Loucy (cell line): ENCODE results near the gene BAX.

ENCODE experiments used
- H2AFZ ChIP-seq: fragments of 200-600 bp; sonication (generic); 2 replicates; pipeline ENCODE4 v1.6.0; 2016; ENCODE audit warnings: antibody characterized with exemption, mild to moderate bottlenecking, low read length, moderate library complexity
- H3F3A ChIP-seq: fragments of 200-600 bp; 2 replicates; pipeline ENCODE4 v1.6.0; 2016; ENCODE audit warnings: antibody characterized with exemption, low read depth, mild to moderate bottlenecking
- H3K27me3 ChIP-seq: fragments of 200-600 bp; sonication (generic); 2 replicates; pipeline ENCODE4 v1.6.1; 2014; ENCODE audit warnings: low read length, mild to moderate bottlenecking; ENCODE audit not compliant: insufficient read depth, poor library complexity, severe bottlenecking
- H3K36me3 ChIP-seq: fragments of 200-600 bp; sonication (generic); 2 replicates; pipeline ENCODE4 v1.6.1; 2016; ENCODE audit warnings: low read length; ENCODE audit not compliant: insufficient read depth
- H3K4me1 ChIP-seq: fragments of 200-600 bp; sonication (generic); 2 replicates; pipeline ENCODE4 v1.5.1; 2014; ENCODE audit warnings: low read length, mild to moderate bottlenecking; ENCODE audit not compliant: insufficient read depth, poor library complexity, severe bottlenecking
- H3K4me2 ChIP-seq: fragments of 200-600 bp; sonication (generic); 2 replicates; pipeline ENCODE4 v1.6.0; 2014; ENCODE audit warnings: antibody characterized with exemption, low read length, low read depth, mild to moderate bottlenecking; ENCODE audit not compliant: poor library complexity, severe bottlenecking
- H3K4me3 ChIP-seq: fragments of 200-600 bp; sonication (generic); 2 replicates; pipeline ENCODE4 v1.5.1; 2014; ENCODE audit warnings: low read length, mild to moderate bottlenecking, mixed read lengths; ENCODE audit not compliant: poor library complexity, severe bottlenecking
- H3K79me2 ChIP-seq: fragments of 200-600 bp; sonication (generic); 2 replicates; pipeline ENCODE4 v1.6.1; 2014; ENCODE audit warnings: low read length; ENCODE audit not compliant: insufficient read depth
- H3K9ac ChIP-seq: fragments of 200-600 bp; sonication (generic); 2 replicates; pipeline ENCODE4 v1.6.0; 2014; ENCODE audit warnings: mild to moderate bottlenecking, low read depth, low read length, moderate library complexity; ENCODE audit not compliant: poor library complexity, severe bottlenecking
- H3K9me2 ChIP-seq: fragments of 200-600 bp; sonication (generic); replicated peaks from 2 replicates; pipeline ENCODE4 v1.6.1; 2016; ENCODE audit warnings: low read depth, low read length, mixed read lengths
- H3K9me3 ChIP-seq: fragments of 200-600 bp; sonication (generic); 2 replicates; pipeline ENCODE4 v1.6.1; 2014; ENCODE audit warnings: mild to moderate bottlenecking, antibody characterized with exemption, low read length, low read depth; ENCODE audit not compliant: insufficient read depth
- H4K20me1 ChIP-seq: fragments of 200-600 bp; sonication (generic); 2 replicates; pipeline ENCODE4 v1.6.0; 2014; ENCODE audit warnings: antibody characterized with exemption, low read length, mild to moderate bottlenecking; ENCODE audit not compliant: insufficient read depth, poor library complexity, severe bottlenecking
- CTCF ChIP-seq: fragments of 200-600 bp; sonication (generic); conservative IDR thresholded peaks from 2 replicates; pipeline ENCODE4 v1.5.1; 2014; ENCODE audit warnings: mild to moderate bottlenecking, antibody characterized with exemption, low read length
- EZH2phosphoT487 ChIP-seq: fragments of 200-600 bp; IDR thresholded peaks from 2 replicates; pipeline ENCODE4 v1.6.1; 2018; ENCODE audit warnings: antibody characterized with exemption, mild to moderate bottlenecking, moderate library complexity, borderline replicate concordance

The BAX gene

GRCh38 chr19:48964205-48965039, 9.7 kb downstream of the BAX start:
- Histone ChIP-seq H3K4me1 (peaks cover 32% of the 10 kb centered on the region), H2AFZ (no peak overlapping the region), H3K79me2 (peaks cover 31% of the 10 kb centered on the region), H3F3A (no peaks in the 10 kb centered on the region), H4K20me1 (peaks cover 13% of the 10 kb centered on the region), H3K36me3 (no peaks in the 10 kb centered on the region; the same call in 1 of the 2 replicates), H3K9ac (peak overlapping the region; percentile 84), H3K9me2 (no peaks in the 10 kb centered on the region), H3K4me2 (peak overlapping the region; percentile 97), H3K9me3 (no peaks in the 10 kb centered on the region), H3K27me3 (no peaks in the 10 kb centered on the region), H3K4me3 (peak overlapping the region; percentile 75)
- TF ChIP-seq CTCF: no peak
- no peak for TF ChIP-seq EZH2phosphoT487

DNA sequence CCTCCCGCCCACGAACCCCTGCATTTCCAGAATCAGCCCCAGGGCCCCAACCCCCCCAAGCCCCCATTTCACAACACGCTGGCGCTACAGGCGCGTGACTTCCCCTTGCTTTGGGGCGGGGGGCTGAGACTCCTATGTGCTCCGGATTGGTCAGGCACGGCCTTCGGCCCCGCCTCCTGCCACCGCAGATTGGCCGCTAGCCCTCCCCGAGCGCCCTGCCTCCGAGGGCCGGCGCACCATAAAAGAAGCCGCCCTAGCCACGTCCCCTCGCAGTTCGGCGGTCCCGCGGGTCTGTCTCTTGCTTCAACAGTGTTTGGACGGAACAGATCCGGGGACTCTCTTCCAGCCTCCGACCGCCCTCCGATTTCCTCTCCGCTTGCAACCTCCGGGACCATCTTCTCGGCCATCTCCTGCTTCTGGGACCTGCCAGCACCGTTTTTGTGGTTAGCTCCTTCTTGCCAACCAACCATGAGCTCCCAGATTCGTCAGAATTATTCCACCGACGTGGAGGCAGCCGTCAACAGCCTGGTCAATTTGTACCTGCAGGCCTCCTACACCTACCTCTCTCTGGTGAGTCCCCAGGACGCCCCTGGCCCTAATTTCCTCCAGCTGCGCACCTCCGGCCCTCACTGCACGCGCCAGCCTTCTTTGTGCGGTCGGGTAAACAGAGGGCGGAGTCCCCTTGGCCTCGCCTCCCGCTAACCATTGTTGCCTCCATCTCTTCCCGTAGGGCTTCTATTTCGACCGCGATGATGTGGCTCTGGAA, 10.5 kb downstream of the BAX start, which contains the start of gene FTL:
TSS of gene FTL (plus strand) at position 270 of the 766 bp plus-strand sequence. CDS start at position 469, 199 bp downstream.
- H3K4me3 ChIP-seq: peak within 1 kb of the TSS; percentile 78
- no peaks in the 10 kb centered on the region for H3K9me2 ChIP-seq
- peaks cover 32% of the 10 kb centered on the region for H3K4me1 ChIP-seq
- H2AFZ ChIP-seq: peak within 1 kb of the TSS; percentile 7; the same call in 1 of the 2 replicates
- TF ChIP-seq EZH2phosphoT487: no peak
- no peak for TF ChIP-seq CTCF
- peaks cover 31% of the 10 kb centered on the region for H3K79me2 ChIP-seq
- no peaks in the 10 kb centered on the region for H3K9me3 ChIP-seq
- peaks cover 13% of the 10 kb centered on the region for H4K20me1 ChIP-seq
- H3K36me3 ChIP-seq: peaks cover 6% of the 10 kb centered on the region; the same call in 1 of the 2 replicates
- H3K4me2 ChIP-seq: peak within 1 kb of the TSS; percentile 97
- peak within 1 kb of the TSS; percentile 88 for H3K9ac ChIP-seq
- H3F3A ChIP-seq: no peaks in the 10 kb centered on the region
- H3K27me3 ChIP-seq: no peaks in the 10 kb centered on the region

GRCh38 chr19:48965806-48966540, 11.3 kb downstream of the BAX start:
- H3K9me3 ChIP-seq: no peaks in the 10 kb centered on the region
- no peaks in the 10 kb centered on the region for H3F3A ChIP-seq
- H3K9me2 ChIP-seq: no peaks in the 10 kb centered on the region
- peaks cover 31% of the 10 kb centered on the region for H3K79me2 ChIP-seq
- TF ChIP-seq CTCF: no peak
- no peak for TF ChIP-seq EZH2phosphoT487
- peaks cover 32% of the 10 kb centered on the region for H3K4me1 ChIP-seq
- peak overlapping the region; percentile 78 for H3K4me3 ChIP-seq
- H3K27me3 ChIP-seq: no peaks in the 10 kb centered on the region
- peaks cover 6% of the 10 kb centered on the region; the same call in 1 of the 2 replicates for H3K36me3 ChIP-seq
- peak overlapping the region; percentile 88 for H3K9ac ChIP-seq
- H2AFZ ChIP-seq: 0 out of 2 replicates have a peak overlapping the region, but pooled peaks have one; percentile 7
- H4K20me1 ChIP-seq: peaks cover 13% of the 10 kb centered on the region
- H3K4me2 ChIP-seq: peak overlapping the region; percentile 91
